Body of pancreas (tissue), 4 donors: Measurements from ENCODE around the gene ENTHD1. TPM values are rescaled to one million over a fixed set of nuclear protein-coding genes. Genes with fewer than 3 reads are reported as not detected.

Source experiments
- ATAC-seq: fragments of 150-250 bp; one replicate; pipeline ENCODE4 v1.9.1; 2016
- DNase-seq, 4 donors: peaks; one replicate each; pipeline ENCODE4 v3.0.0-alpha.2; 2019
- H3K27ac ChIP-seq, 4 donors: fragments of 200-600 bp; sonication (generic); 1 replicate in 3 of 4; 2 replicates in 1 of 4; pipeline versions ENCODE4 v1.5.1 to v1.6.1; 2016 to 2019; ENCODE audit warnings: mild to moderate bottlenecking in 1 of 4, mixed read lengths in 1 of 4, moderate library complexity in 1 of 4
- H3K27me3 ChIP-seq, 2 donors: fragments of 200-600 bp; sonication (generic); one replicate each; pipeline ENCODE4 v1.6.0; 2016; ENCODE audit warnings: mild to moderate bottlenecking in 1 of 2
- H3K36me3 ChIP-seq, 2 donors: fragments of 200-600 bp; sonication (generic); replicated peaks in 1 of 2; 2 replicates each; pipeline ENCODE4 v1.5.1; 2016; ENCODE audit warnings: low read depth in 2 of 2; ENCODE audit not compliant: insufficient read depth in 1 of 2
- H3K4me1 ChIP-seq: fragments of 200-600 bp; sonication (generic); one replicate; pipeline ENCODE4 v1.6.0; 2016
- H3K4me3 ChIP-seq, 2 donors: fragments of 200-600 bp; sonication (generic); 1 replicate in 1 of 2; 2 replicates in 1 of 2; pipeline ENCODE4 v1.5.1; 2016 to 2019
- H3K9me3 ChIP-seq, 3 donors: fragments of 200-600 bp; sonication (generic); 1 replicate in 2 of 3; 2 replicates in 1 of 3; pipeline ENCODE4 v1.5.1; 2016
- CTCF ChIP-seq, 7 experiments: fragments of 450-650 bp in 4 of 7; fragments of 200-600 bp in 3 of 7; sonication (generic) in 3 of 7; IDR thresholded peaks; one replicate each; pipeline ENCODE4 v1.5.1; 2016 to 2019; ENCODE audit warnings: antibody characterized with exemption in 7 of 7
- POLR2A ChIP-seq, 3 donors: fragments of 450-650 bp; IDR thresholded peaks; one replicate each; pipeline ENCODE4 v1.6.1; 2016; ENCODE audit warnings: antibody characterized with exemption in 3 of 3, mild to moderate bottlenecking in 2 of 3
- WGBS, 2 donors: methylation state at CpG; one replicate each; pipeline ENCODE4 v1.1.5; 2017; 5-methylcytosine and 5-hydroxymethylcytosine counted together
- intact Hi-C: fragments of 100-400 bp; cut with DNase I; formaldehyde crosslinking; loops from one replicate; pipeline ENCODE4 v1.15.1; 2023
- total RNA-seq, 2 donors: library from RNA; depleted of rRNA; stranded (reverse); fragments of >200 nt; gene quantifications; one replicate each; pipeline ENCODE4 v1.1.0, GENCODE V29; 2016

The ENTHD1 gene
- total RNA-seq, 2 donors from 2014 or later = not detected

- H3K27me3 ChIP-seq = no peaks in the 10 kb centered on the region
- H3K4me1 ChIP-seq = no peaks in the 10 kb centered on the region
- intact Hi-C loops = no loop called here
- 58 to 81% methylated on average over 3 of the region's 3 CpGs for WGBS, 2 donors
- H3K36me3 ChIP-seq = no peaks in the 10 kb centered on the region
- ATAC-seq (no peak), DNase-seq (no peak)
- H3K9me3 ChIP-seq = no peaks in the 10 kb centered on the region
- H3K4me3 ChIP-seq = no peak overlapping the region
- TF ChIP-seq POLR2A (IDR thresholded peaks at IDR 0.05) = no peak
- no peak for TF ChIP-seq CTCF (IDR thresholded peaks at IDR 0.05)
- no peak overlapping the region for H3K27ac ChIP-seq
Observed at GRCh38 chr22:39748877-39749276, 144.7 kb downstream of the ENTHD1 start.

- 85 to 96% methylated on average over 3 of the region's 3 CpGs for WGBS, 2 donors
- H3K27me3 ChIP-seq = no peaks in the 10 kb centered on the region
- intact Hi-C loops = no loop called here
- ATAC-seq (no peak), DNase-seq (no peak)
- H3K4me1 ChIP-seq = no peaks in the 10 kb centered on the region
- H3K4me3 ChIP-seq = no peak overlapping the region
- no peaks in the 10 kb centered on the region for H3K9me3 ChIP-seq
- H3K36me3 ChIP-seq = no peaks in the 10 kb centered on the region
- TF ChIP-seq CTCF (IDR thresholded peaks at IDR 0.05) (no peak), POLR2A (IDR thresholded peaks at IDR 0.05) (no peak)
- no peak overlapping the region for H3K27ac ChIP-seq
Observed at GRCh38 chr22:39746600-39747262, 146.8 kb downstream of the ENTHD1 start.

- H3K27ac ChIP-seq = no peak overlapping the region
- H3K4me1 ChIP-seq = no peaks in the 10 kb centered on the region
- TF ChIP-seq CTCF (IDR thresholded peaks at IDR 0.05) = no peak
- no peak for TF ChIP-seq POLR2A (IDR thresholded peaks at IDR 0.05)
- WGBS, 2 donors = 28 to 46% methylated on average over 2 of the region's 2 CpGs
- no peak overlapping the region for H3K4me3 ChIP-seq
- DNase-seq (no peak), ATAC-seq (no peak)
- H3K36me3 ChIP-seq = no peaks in the 10 kb centered on the region
- no peaks in the 10 kb centered on the region for H3K27me3 ChIP-seq
- H3K9me3 ChIP-seq = no peaks in the 10 kb centered on the region
- intact Hi-C loops = no loop called here
Observed at GRCh38 chr22:39745789-39746188, 147.8 kb downstream of the ENTHD1 start.

GRCh38 chr22:39744353-39744752 is 149.2 kb downstream of the ENTHD1 start:
- no peaks in the 10 kb centered on the region for H3K36me3 ChIP-seq
- DNase-seq (no peak), ATAC-seq (no peak)
- intact Hi-C loops = no loop called here
- no peaks in the 10 kb centered on the region for H3K9me3 ChIP-seq
- H3K4me1 ChIP-seq = no peaks in the 10 kb centered on the region
- H3K27me3 ChIP-seq = no peaks in the 10 kb centered on the region
- no peak overlapping the region for H3K4me3 ChIP-seq
- H3K27ac ChIP-seq = no peak overlapping the region
- no peak for TF ChIP-seq POLR2A (IDR thresholded peaks at IDR 0.05)
- no peak for TF ChIP-seq CTCF (IDR thresholded peaks at IDR 0.05)

- Histone ChIP-seq H3K36me3 (no peaks in the 10 kb centered on the region), H3K4me1 (no peaks in the 10 kb centered on the region), H3K9me3 (no peaks in the 10 kb centered on the region), H3K27ac (no peak overlapping the region), H3K4me3 (no peak overlapping the region), H3K27me3 (no peaks in the 10 kb centered on the region)
- no peak for ATAC-seq
- TF ChIP-seq POLR2A (IDR thresholded peaks at IDR 0.05) (no peak), CTCF (IDR thresholded peaks at IDR 0.05) (no peak)
- 27 to 35% methylated on average over 1 of the region's 1 CpG for WGBS, 2 donors
- intact Hi-C loops = no loop called here
- no peak for DNase-seq
Observed at GRCh38 chr22:39743935-39744334, 149.6 kb downstream of the ENTHD1 start.
